Fibroblast of skin of abdomen (primary cell): Measurements from ENCODE around the gene ZNF302.
"Not testable (repeated sequence)": the region's sequence is repeated elsewhere in the genome, so short reads cannot be mapped to it uniquely, and the experiment has no call there.

Experiments
- DNase-seq: peaks from one replicate; pipeline ENCODE4 v3.0.0-alpha.2; 2013

Gene ZNF302

GRCh38 chr19:34673590-34673989 lies 3.9 kb upstream of the ZNF302 start:
- no peak for DNase-seq

GRCh38 chr19:34675250-34675649 lies 2.2 kb upstream of the ZNF302 start:
- no peak for DNase-seq

GRCh38 chr19:34675919-34676318 lies 1.6 kb upstream of the ZNF302 start:
- DNase-seq = no peak

- peak; percentile 88 for DNase-seq
Observed at GRCh38 chr19:34676697-34677385, 637 bp upstream of the ZNF302 start, which contains the start of gene SCGB2B2. SCGB2B2 (minus strand) TSS chr19:34677159; CDS start chr19:34594563, 82,596 bp downstream.

GRCh38 chr19:34678085-34678412 lies 571 bp downstream of the ZNF302 start:
- no peak for DNase-seq

GRCh38 chr19:34678421-34678820 lies 943 bp downstream of the ZNF302 start:
- no peak for DNase-seq

GRCh38 chr19:34681478-34681877 lies 4.0 kb downstream of the ZNF302 start:
- no peak for DNase-seq

GRCh38 chr19:34685266-34685665 lies 7.8 kb downstream of the ZNF302 start:
- not testable (repeated sequence) for DNase-seq

GRCh38 chr19:34686455-34686854 lies 9.0 kb downstream of the ZNF302 start:
- no peak for DNase-seq

GRCh38 chr19:34687348-34687747 lies 9.9 kb downstream of the ZNF302 start:
- DNase-seq = no peak

- no peak for DNase-seq
Observed at GRCh38 chr19:34688592-34688991, 11.1 kb downstream of the ZNF302 start.

GRCh38 chr19:34690372-34690771 lies 12.9 kb downstream of the ZNF302 start:
- DNase-seq = no peak

GRCh38 chr19:34692549-34692948 lies 15.1 kb downstream of the ZNF302 start:
- DNase-seq = no peak

- no peak for DNase-seq
Observed at GRCh38 chr19:34707661-34708060, 30.2 kb downstream of the ZNF302 start.

GRCh38 chr19:34711890-34712289 lies 34.4 kb downstream of the ZNF302 start:
- no peak for DNase-seq

GRCh38 chr19:34712395-34713261 lies 35.1 kb downstream of the ZNF302 start:
- peak; percentile 58 for DNase-seq

GRCh38 chr19:34713262-34713637 lies 35.8 kb downstream of the ZNF302 start:
- DNase-seq = no peak

- no peak for DNase-seq
Observed at GRCh38 chr19:34715357-34715756, 37.9 kb downstream of the ZNF302 start.

- no peak for DNase-seq
Observed at GRCh38 chr19:34722353-34722752, 44.9 kb downstream of the ZNF302 start.

GRCh38 chr19:34725400-34725799 lies 47.9 kb downstream of the ZNF302 start:
- DNase-seq = no peak

- no peak for DNase-seq
Observed at GRCh38 chr19:34731019-34731829, 53.7 kb downstream of the ZNF302 start.

- DNase-seq = no peak
Observed at GRCh38 chr19:34731964-34732363, 54.5 kb downstream of the ZNF302 start.

GRCh38 chr19:34732612-34733211 lies 55.2 kb downstream of the ZNF302 start:
- no peak for DNase-seq
